Suppressor macrophage (primary cell): ENCODE measurements around the gene SLC30A5.

Experiments
- DNase-seq, 4 experiments: peaks; one replicate each; pipeline ENCODE4 v3.0.0-alpha.2; 2020 to 2022

SLC30A5 gene

DNA sequence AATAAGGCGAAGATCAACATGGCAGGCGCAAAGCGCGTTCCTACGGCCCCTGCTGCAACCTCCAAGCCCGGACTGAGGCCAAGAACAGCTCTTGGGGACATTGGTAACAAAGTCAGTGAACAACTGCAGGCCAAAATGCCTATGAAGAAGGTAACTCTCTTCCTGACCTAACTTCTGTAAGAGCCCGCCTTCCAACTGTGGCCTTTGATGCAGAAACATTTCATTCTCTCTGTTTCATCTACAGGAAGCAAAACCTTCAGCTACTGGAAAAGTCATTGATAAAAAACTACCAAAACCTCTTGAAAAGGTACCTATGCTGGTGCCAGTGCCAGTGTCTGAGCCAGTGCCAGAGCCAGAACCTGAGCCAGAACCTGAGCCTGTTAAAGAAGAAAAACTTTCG, 74.1 kb downstream of the SLC30A5 start:
- DNase-seq = no peak

DNA sequence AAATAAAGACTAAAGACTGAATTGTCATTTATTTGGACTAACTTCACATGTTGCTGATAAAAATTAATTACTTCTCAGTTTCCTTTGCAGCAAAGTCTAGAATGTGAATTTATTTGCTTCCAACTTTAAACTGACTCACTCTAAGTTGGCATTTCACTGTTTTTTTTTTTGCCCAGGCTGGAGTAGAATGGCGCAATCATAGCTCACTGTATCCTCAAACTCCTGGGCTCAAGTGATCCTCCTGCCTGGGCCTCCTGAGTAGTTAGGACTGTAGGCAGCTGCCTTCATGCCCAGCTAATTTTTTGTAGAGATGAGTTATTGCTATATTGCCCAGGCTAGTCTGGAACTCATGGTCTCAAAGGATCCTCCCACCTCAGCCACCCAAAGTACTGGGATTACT, 76.7 kb downstream of the SLC30A5 start:
- no peak for DNase-seq

DNA sequence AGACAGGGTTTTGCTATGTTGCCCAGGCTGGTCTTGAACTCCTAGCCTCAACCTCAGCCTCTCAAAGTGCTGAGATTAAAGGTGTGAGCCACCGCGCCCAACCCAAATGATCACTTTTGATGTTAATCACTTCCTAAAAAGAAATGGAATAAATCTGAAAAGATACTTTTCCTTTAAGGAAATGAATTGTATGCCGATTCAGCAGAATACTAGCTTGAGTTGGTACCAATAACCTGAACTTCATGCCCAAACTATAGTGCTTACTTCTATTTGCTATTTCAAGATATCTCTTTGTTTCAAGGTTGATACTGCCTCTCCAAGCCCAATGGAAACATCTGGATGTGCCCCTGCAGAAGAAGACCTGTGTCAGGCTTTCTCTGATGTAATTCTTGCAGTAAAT, 77.2 kb downstream of the SLC30A5 start:
- DNase-seq = no peak
